Motor neuron (in vitro differentiated cells): ENCODE data around the gene MPIG6B. TPM values are rescaled to one million over a fixed set of nuclear protein-coding genes. Genes with fewer than 3 reads are reported as not detected.
"Not testable (repeated sequence)": the region's sequence is repeated elsewhere in the genome, so short reads cannot be mapped to it uniquely, and the experiment has no call there.

Source experiments
- ATAC-seq, 8 experiments: fragments of 200-7000 bp; cut with Tn5 transposase; replicated peaks in 6 of 8; 2 replicates each; pipeline ENCODE4 v1.8.0; 2021; ENCODE audit warnings: mild to moderate bottlenecking in 8 of 8, moderate library complexity in 8 of 8
- H3K27ac ChIP-seq, 2 donors: fragments of 250-450 bp; sonication (Bioruptor Pico); 2 replicates each; pipeline ENCODE4 v1.9.0; 2021; ENCODE audit warnings: antibody characterized with exemption in 2 of 2, mild to moderate bottlenecking in 2 of 2, moderate library complexity in 1 of 2
- H3K4me1 ChIP-seq, 2 donors: fragments of 250-450 bp; sonication (Bioruptor Pico); replicated peaks in 1 of 2; 2 replicates each; pipeline ENCODE4 v1.6.1; 2021; ENCODE audit warnings: antibody characterized with exemption in 2 of 2, mild to moderate bottlenecking in 2 of 2, moderate library complexity in 1 of 2
- H3K4me3 ChIP-seq, 5 donors: fragments of 250-450 bp; sonication (Bioruptor Pico); 2 replicates each; pipeline ENCODE4 v1.9.0; 2021; ENCODE audit warnings: antibody characterized with exemption in 5 of 5, mild to moderate bottlenecking in 5 of 5, moderate library complexity in 4 of 5
- WGBS, 10 experiments: fragments of 450-650 bp; shearing (Covaris generic); methylation state at CpG; one replicate each; pipeline ENCODE4 v1.0.0; 2022; 5-methylcytosine and 5-hydroxymethylcytosine counted together
- in situ Hi-C, 9 experiments: fragments of 400-800 bp; cut with MboI; loops; one replicate each; pipeline ENCODE4 v1.15.0; 2021; ENCODE audit warnings: low sequenced_read_pairs in 9 of 9, low pct_unique_long_range_greater_than_20kb in 2 of 9; ENCODE audit not compliant: unreplicated experiment in 9 of 9
- total RNA-seq, 8 experiments: library from RNA; unstranded; fragments of 300-600 nt; gene quantifications; 2 replicates each; pipeline versions ENCODE4 v1.2.3 to v1.2.4, GENCODE V29; 2022

MPIG6B gene
- total RNA-seq, 8 experiments from 2014 or later: 0.18 to 1.8 (median 0.58) TPM

DNA sequence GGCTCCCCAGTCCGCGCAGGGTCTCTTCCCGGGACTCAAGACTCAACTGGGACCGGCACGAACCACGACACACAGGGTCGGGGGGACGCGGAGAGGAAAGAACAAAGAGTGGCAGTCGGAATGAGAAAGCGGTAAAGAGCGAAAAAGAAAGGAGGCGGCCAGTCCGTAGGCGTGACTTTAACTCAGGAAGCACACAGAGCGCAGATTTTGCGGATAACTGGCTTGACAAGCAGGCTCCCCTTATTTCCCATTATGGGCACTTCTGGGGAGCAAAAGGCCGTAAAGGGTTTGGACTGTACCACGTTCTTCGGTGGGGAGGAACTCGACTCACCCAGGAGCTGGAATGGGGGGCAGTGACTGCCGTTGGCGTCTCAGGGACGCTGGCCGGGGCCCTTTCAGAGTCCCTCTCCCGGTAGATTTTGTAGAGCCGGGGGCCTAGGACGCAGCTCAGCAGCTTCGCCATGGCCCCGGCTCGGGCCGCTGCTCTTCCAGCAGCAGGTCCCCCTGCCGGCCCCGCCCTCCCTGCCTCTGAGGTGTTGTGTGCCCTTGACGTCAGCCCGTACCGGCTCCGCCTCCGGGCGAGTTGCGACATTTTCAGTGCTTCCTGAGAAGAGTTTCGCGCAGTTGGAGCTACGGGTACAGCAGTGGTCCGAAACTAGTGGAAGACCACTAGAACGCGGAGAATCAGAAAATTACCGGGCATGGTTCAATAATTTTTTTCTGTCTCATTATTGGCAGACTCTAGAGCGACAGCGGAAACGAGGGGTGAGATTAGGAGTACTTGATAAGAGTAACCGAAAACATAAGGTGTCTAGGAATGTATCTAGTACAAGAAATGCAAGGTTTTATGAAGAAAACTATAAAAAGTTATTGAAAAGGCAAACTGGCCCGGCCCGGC, 20.1 kb upstream of the MPIG6B start, which contains the start of gene ABHD16A:
Gene ABHD16A (minus strand): TSS at position 506 of the 898 bp plus-strand sequence. CDS start 43 bp downstream, at position 463.
- peak; percentile 94 to 98 (median 96) for ATAC-seq
- in situ Hi-C loops: no loop called here
- Histone ChIP-seq H3K4me3 (peak within 1 kb of the TSS; percentile 67 to 93 (median 85)), H3K4me1 (peaks cover 10% of the 10 kb centered on the region in 2 donors), H3K27ac (peak within 1 kb of the TSS; percentile 92 to 95)
- 0 to 7% (median 2%) methylated on average over 3 to 37 of the region's 54 CpGs for WGBS, 10 experiments

GRCh38 chr6:31705931-31706330, 17.2 kb upstream of the MPIG6B start:
- H3K27ac ChIP-seq: no peak overlapping the region
- WGBS, 10 experiments: 37 to 100% (median 89%) methylated on average over 3 to 6 of the region's 6 CpGs; no CpG with 5 or more reads in 1 of the 10 experiments
- peaks cover 8 to 10% of the 10 kb centered on the region in 2 donors for H3K4me1 ChIP-seq
- H3K4me3 ChIP-seq: no peak overlapping the region
- ATAC-seq: no peak
- in situ Hi-C loops: no loop called here

DNA sequence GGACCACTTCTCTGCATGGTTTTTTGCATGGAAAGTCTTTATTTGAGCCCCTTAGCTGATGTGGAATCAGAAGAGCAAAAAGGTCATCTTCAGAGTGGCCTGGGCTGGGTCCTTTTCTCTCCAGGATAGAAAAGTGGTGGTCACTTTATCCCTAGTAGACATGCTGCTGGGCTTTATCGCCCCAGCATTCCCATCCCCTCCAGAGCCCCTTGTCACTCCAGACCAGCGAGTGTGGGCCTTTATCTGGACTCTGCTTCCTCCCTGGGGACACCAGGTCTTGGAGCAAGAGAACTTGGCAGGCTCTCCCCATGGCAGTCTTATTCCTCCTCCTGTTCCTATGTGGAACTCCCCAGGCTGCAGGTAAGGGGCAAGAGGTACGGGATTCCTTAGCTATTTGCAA, 16.6 kb upstream of the MPIG6B start, which contains the start of gene LY6G6F:
Gene LY6G6F (plus strand): TSS at position 268 of the 400 bp plus-strand sequence. CDS start 41 bp downstream, at position 309.
- 20 to 86% (median 57%) methylated on average over 1 to 2 of the region's 3 CpGs; no CpG with 5 or more reads in 5 of the 10 experiments for WGBS, 10 experiments
- Histone ChIP-seq H3K27ac (no peak within 1 kb of the TSS), H3K4me1 (peaks cover under 1 to 4% of the 10 kb centered on the region in 2 donors), H3K4me3 (no peak within 1 kb of the TSS)
- no peak for ATAC-seq
- in situ Hi-C loops: no loop called here

DNA sequence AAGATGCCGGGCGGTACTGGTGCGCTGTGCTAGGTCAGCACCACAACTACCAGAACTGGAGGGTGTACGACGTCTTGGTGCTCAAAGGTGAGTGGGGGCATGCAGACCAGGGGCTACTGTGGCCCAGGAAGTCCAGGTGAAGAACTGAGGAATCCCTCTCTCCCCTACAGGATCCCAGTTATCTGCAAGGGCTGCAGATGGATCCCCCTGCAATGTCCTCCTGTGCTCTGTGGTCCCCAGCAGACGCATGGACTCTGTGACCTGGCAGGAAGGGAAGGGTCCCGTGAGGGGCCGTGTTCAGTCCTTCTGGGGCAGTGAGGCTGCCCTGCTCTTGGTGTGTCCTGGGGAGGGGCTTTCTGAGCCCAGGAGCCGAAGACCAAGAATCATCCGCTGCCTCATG, 15.5 kb upstream of the MPIG6B start:
- Histone ChIP-seq H3K4me3 (no peak overlapping the region), H3K4me1 (no peaks in the 10 kb centered on the region), H3K27ac (no peak overlapping the region)
- in situ Hi-C loops: no loop called here
- ATAC-seq: no peak
- 68 to 83% methylated on average over 2 to 6 of the region's 10 CpGs; no CpG with 5 or more reads in 8 of the 10 experiments for WGBS, 10 experiments

DNA sequence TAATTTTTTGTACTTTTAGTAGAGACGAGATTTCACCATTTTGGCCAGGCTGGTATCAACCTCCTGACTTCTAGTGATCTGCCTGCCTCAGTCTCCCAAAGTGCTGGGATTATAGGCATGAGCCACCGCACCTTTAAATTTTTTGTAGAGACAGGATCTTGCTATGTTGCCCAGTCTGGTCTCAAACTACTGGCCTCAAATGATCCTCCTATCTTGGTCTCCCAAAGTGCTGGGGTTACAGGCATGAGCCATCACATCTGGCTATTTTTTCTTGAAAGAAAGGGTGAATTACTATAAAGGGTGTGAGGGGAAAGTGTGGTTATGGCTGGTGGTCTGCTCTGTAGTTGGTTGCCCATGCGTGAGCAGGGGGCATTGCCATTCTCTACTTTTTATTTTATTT, 14.9 kb upstream of the MPIG6B start:
- no peak overlapping the region for H3K4me3 ChIP-seq
- in situ Hi-C loops: no loop called here
- WGBS, 10 experiments: 33 to 100% (median 80%) methylated on average over 1 to 3 of the region's 3 CpGs; no CpG with 5 or more reads in 3 of the 10 experiments

DNA sequence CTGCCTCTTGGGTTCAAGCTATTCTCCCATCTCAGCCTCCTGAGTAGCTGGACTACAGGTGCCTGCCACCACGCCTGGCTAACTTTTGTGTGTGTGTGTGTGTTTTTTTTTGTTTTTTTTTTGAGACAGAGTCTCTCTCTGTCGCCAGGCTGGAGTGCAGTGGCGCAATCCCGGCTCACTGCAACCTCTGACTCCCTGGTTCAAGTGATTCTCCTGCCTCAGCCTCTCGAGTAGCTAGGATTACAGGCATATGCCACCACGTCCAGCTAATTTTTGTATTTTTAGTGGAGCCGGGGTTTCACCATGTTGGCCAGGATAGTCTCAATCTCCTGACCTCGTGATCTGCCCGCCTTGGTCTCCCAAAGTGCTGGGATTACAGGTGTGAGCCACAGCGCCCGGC, 14.0 kb upstream of the MPIG6B start:
- H3K4me1 ChIP-seq, in situ Hi-C loops, H3K27ac ChIP-seq, ATAC-seq, H3K4me3 ChIP-seq: not testable (repeated sequence)
- 67 to 100% (median 90%) methylated on average over 3 to 6 of the region's 11 CpGs; no CpG with 5 or more reads in 6 of the 10 experiments for WGBS, 10 experiments

More for the DNA sequence above, 14.9 kb upstream of the MPIG6B start:
- Histone ChIP-seq H3K27ac (no peak overlapping the region), H3K4me1 (no peaks in the 10 kb centered on the region)
- ATAC-seq: no peak

GRCh38 chr6:31710523-31711219, 12.5 kb upstream of the MPIG6B start:
- Histone ChIP-seq H3K4me3 (no peak overlapping the region), H3K4me1 (peaks cover 9 to 12% of the 10 kb centered on the region in 2 donors), H3K27ac (no peak overlapping the region)
- 0 to 71% (median 50%) methylated on average over 1 to 3 of the region's 5 CpGs; no CpG with 5 or more reads in 5 of the 10 experiments for WGBS, 10 experiments
- ATAC-seq: no peak
- in situ Hi-C loops: no loop called here

GRCh38 chr6:31711233-31711632, 11.9 kb upstream of the MPIG6B start:
- Histone ChIP-seq H3K4me3 (no peak overlapping the region), H3K4me1 (peaks cover 9 to 12% of the 10 kb centered on the region in 2 donors), H3K27ac (no peak overlapping the region)
- WGBS, 10 experiments: 53 to 87% (median 68%) methylated on average over 3 to 4 of the region's 8 CpGs; no CpG with 5 or more reads in 7 of the 10 experiments
- in situ Hi-C loops: no loop called here
- ATAC-seq: no peak

DNA sequence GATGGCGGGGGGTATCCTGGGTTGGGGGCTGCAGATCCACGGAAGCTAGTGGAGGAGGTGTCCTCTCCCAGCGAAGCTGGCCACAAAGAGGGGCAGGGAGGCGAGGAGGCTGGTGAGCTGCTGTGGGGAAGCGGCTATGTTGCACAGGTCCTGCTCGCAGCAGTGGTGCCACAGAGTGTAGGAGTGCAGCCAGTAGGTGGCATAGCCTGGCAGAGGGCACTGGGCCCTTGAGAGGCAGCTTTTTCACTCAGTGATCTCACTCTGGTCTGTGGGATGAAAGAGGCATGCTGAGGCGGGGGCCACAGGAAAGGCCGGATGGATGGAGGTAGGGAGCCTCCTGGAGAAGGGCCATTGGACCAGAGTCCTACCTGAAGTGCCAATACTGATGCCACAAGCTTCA, 10.9 kb upstream of the MPIG6B start:
- ATAC-seq: peak in 2 of 8 experiments; percentile 17 to 49
- WGBS, 10 experiments: 88 to 100% (median 93%) methylated on average over 1 to 6 of the region's 8 CpGs; no CpG with 5 or more reads in 6 of the 10 experiments

GRCh38 chr6:31713465-31713864, 9.7 kb upstream of the MPIG6B start:
- peaks cover 9 to 12% of the 10 kb centered on the region in 2 donors for H3K4me1 ChIP-seq
- no peak for ATAC-seq
- H3K4me3 ChIP-seq: no peak overlapping the region
- 43 to 86% (median 75%) methylated on average over 1 to 2 of the region's 4 CpGs; no CpG with 5 or more reads in 4 of the 10 experiments for WGBS, 10 experiments
- no peak overlapping the region for H3K27ac ChIP-seq
- in situ Hi-C loops: no loop called here

More for the DNA sequence above, 10.9 kb upstream of the MPIG6B start:
- H3K27ac ChIP-seq: no peak overlapping the region
- H3K4me1 ChIP-seq: peaks cover 9 to 12% of the 10 kb centered on the region in 2 donors
- in situ Hi-C loops: no loop called here
- no peak overlapping the region for H3K4me3 ChIP-seq

DNA sequence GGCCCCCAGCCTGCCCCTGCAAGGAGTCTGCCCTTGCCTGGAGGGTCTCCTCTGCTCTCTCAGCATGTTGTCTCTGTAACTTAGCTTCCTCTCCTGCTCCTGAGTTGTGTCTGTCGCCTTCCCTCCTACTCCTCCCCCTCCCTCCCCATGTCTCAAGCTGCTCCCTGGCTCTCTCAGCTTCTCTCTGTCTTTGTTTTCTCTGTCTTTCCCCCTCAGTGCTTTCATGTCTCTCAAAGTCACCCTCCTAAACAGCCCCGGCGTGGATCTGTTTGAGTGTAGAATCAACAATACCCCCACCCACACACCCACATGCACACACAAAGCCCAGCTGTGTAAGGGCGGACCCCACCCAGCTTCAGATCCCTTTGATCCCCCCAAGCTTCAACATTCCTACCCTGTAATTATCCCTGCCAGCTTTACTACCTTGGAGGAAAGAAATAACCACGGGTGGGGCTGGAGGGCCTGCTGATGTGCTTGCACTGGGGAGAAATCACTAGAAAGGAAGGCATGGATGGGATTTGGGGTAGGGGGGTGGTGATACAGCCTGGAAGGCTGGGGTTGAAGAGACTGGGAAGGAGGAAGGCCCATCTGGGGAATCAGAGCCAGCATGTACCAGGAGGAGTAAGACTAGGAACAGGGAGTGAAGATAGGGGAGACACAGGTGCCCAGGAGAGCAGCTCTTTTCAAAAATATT, 9.0 kb upstream of the MPIG6B start:
- Histone ChIP-seq H3K27ac (no peak overlapping the region), H3K4me1 (peaks cover 9 to 12% of the 10 kb centered on the region in 2 donors), H3K4me3 (no peak overlapping the region)
- peak; percentile 34 to 82 (median 68) for ATAC-seq
- in situ Hi-C loops: no loop called here
- WGBS, 10 experiments: 0 to 17% (median 0%) methylated on average over 1 of the region's 5 CpGs; no CpG with 5 or more reads in 7 of the 10 experiments
